Measurements from ENCODE around the gene PTK6. TPM values are rescaled to one million over a fixed set of nuclear protein-coding genes. Genes with fewer than 3 reads are reported as not detected.
"Not testable (repeated sequence)": the region's sequence is repeated elsewhere in the genome, so short reads cannot be mapped to it uniquely, and the experiment has no call there.

PTK6 gene
- total RNA-seq, 2 experiments from 2014 or later = 0.16 to 0.26 TPM

- Mint-ChIP-seq H3K9me3 (peaks cover 6% of the 10 kb centered on the region), H3K36me3 (peaks cover 26% of the 10 kb centered on the region), H3K27ac (peak overlapping the region; percentile 25), H3K27me3 (no peaks in the 10 kb centered on the region), H3K4me3 (peak overlapping the region; percentile 67), H3K4me1 (peaks cover 6% of the 10 kb centered on the region)
- no peak for DNase-seq
Measured at GRCh38 chr20:63522091-63522868, 14.9 kb downstream of the PTK6 start.

- Mint-ChIP-seq H3K4me1 (peaks cover 6% of the 10 kb centered on the region), H3K27ac (peak overlapping the region; percentile 56), H3K9me3 (peaks cover 6% of the 10 kb centered on the region), H3K4me3 (peak overlapping the region; percentile 83), H3K27me3 (no peaks in the 10 kb centered on the region), H3K36me3 (peaks cover 26% of the 10 kb centered on the region)
- DNase-seq = no peak
Measured at GRCh38 chr20:63521602-63522001, 15.6 kb downstream of the PTK6 start.

GRCh38 chr20:63520934-63521601 lies 16.1 kb downstream of the PTK6 start:
- Mint-ChIP-seq H3K27me3 (no peaks in the 10 kb centered on the region), H3K4me1 (peaks cover 6% of the 10 kb centered on the region), H3K9me3 (peaks cover 6% of the 10 kb centered on the region), H3K4me3 (peak overlapping the region; percentile 83), H3K27ac (peak overlapping the region; percentile 56), H3K36me3 (peaks cover 26% of the 10 kb centered on the region)
- DNase-seq = peak; percentile 82

GRCh38 chr20:63520504-63520933 lies 16.7 kb downstream of the PTK6 start, which contains the start of gene PPDPF:
TSS of gene PPDPF (plus strand) at chr20:63520765. CDS start at chr20:63521309, 544 bp downstream.
- DNase-seq = peak; percentile 85
- Mint-ChIP-seq H3K36me3 (peaks cover 26% of the 10 kb centered on the region), H3K9me3 (peaks cover 6% of the 10 kb centered on the region), H3K4me3 (peak within 1 kb of the TSS; percentile 83), H3K27ac (peak within 1 kb of the TSS; percentile 56), H3K27me3 (no peaks in the 10 kb centered on the region), H3K4me1 (peaks cover 6% of the 10 kb centered on the region)

GRCh38 chr20:63519668-63520503 lies 17.3 kb downstream of the PTK6 start:
- H3K4me3 Mint-ChIP-seq = peak overlapping the region; percentile 73
- peak; percentile 75 for DNase-seq
- peaks cover 26% of the 10 kb centered on the region for H3K36me3 Mint-ChIP-seq
- H3K9me3 Mint-ChIP-seq = peaks cover 8% of the 10 kb centered on the region
- no peaks in the 10 kb centered on the region for H3K27me3 Mint-ChIP-seq
- H3K27ac Mint-ChIP-seq = no peak overlapping the region
- peaks cover 6% of the 10 kb centered on the region for H3K4me1 Mint-ChIP-seq

GRCh38 chr20:63518946-63519667 lies 18.1 kb downstream of the PTK6 start:
- DNase-seq = no peak
- Mint-ChIP-seq H3K27me3 (no peaks in the 10 kb centered on the region), H3K4me1 (peaks cover 6% of the 10 kb centered on the region), H3K27ac (no peak overlapping the region), H3K4me3 (peak overlapping the region; percentile 73), H3K36me3 (peaks cover 22% of the 10 kb centered on the region), H3K9me3 (peaks cover 10% of the 10 kb centered on the region)

GRCh38 chr20:63518351-63518861 lies 18.8 kb downstream of the PTK6 start:
- H3K4me3 Mint-ChIP-seq = no peak overlapping the region
- H3K27ac Mint-ChIP-seq = no peak overlapping the region
- H3K36me3 Mint-ChIP-seq = peaks cover 15% of the 10 kb centered on the region

GRCh38 chr20:63517376-63518309 lies 19.5 kb downstream of the PTK6 start:
- H3K4me1 Mint-ChIP-seq = peaks cover 6% of the 10 kb centered on the region
- peaks cover 8% of the 10 kb centered on the region for H3K36me3 Mint-ChIP-seq
- no peak overlapping the region for H3K27ac Mint-ChIP-seq
- peaks cover 5% of the 10 kb centered on the region for H3K9me3 Mint-ChIP-seq
- H3K27me3 Mint-ChIP-seq = peaks cover 8% of the 10 kb centered on the region
- no peak for DNase-seq
- no peak overlapping the region for H3K4me3 Mint-ChIP-seq

More at GRCh38 chr20:63518351-63518861, 18.8 kb downstream of the PTK6 start:
- no peak for DNase-seq
- H3K27me3 Mint-ChIP-seq = peaks cover 1% of the 10 kb centered on the region
- H3K9me3 Mint-ChIP-seq = peaks cover 6% of the 10 kb centered on the region
- peaks cover 6% of the 10 kb centered on the region for H3K4me1 Mint-ChIP-seq

- H3K4me3 Mint-ChIP-seq, H3K27ac Mint-ChIP-seq, DNase-seq, H3K4me1 Mint-ChIP-seq, H3K36me3 Mint-ChIP-seq, H3K9me3 Mint-ChIP-seq: not testable (repeated sequence)
- H3K27me3 Mint-ChIP-seq = peaks cover 28% of the 10 kb centered on the region
Measured at GRCh38 chr20:63514520-63514919, 22.7 kb downstream of the PTK6 start.

GRCh38 chr20:63513207-63513606 lies 24.0 kb downstream of the PTK6 start:
- peaks cover 4% of the 10 kb centered on the region for H3K9me3 Mint-ChIP-seq
- H3K4me1 Mint-ChIP-seq = no peaks in the 10 kb centered on the region
- H3K4me3 Mint-ChIP-seq = no peak overlapping the region
- no peak for DNase-seq
- no peak overlapping the region for H3K27ac Mint-ChIP-seq
- peaks cover 38% of the 10 kb centered on the region for H3K27me3 Mint-ChIP-seq
- no peaks in the 10 kb centered on the region for H3K36me3 Mint-ChIP-seq

- no peak overlapping the region for H3K4me3 Mint-ChIP-seq
- H3K27me3 Mint-ChIP-seq = peaks cover 57% of the 10 kb centered on the region
- no peak overlapping the region for H3K27ac Mint-ChIP-seq
- peaks cover 4% of the 10 kb centered on the region for H3K4me1 Mint-ChIP-seq
- peaks cover 6% of the 10 kb centered on the region for H3K9me3 Mint-ChIP-seq
- no peak for DNase-seq
- H3K36me3 Mint-ChIP-seq = no peaks in the 10 kb centered on the region
Measured at GRCh38 chr20:63509088-63509564, 28.1 kb downstream of the PTK6 start.

GRCh38 chr20:63508072-63508768 lies 29.0 kb downstream of the PTK6 start:
- Mint-ChIP-seq H3K4me1 (peaks cover 4% of the 10 kb centered on the region), H3K4me3 (no peak overlapping the region), H3K36me3 (no peaks in the 10 kb centered on the region), H3K9me3 (peaks cover 8% of the 10 kb centered on the region), H3K27ac (no peak overlapping the region), H3K27me3 (peaks cover 60% of the 10 kb centered on the region)
- DNase-seq = no peak

Measured in activated naive CD8-positive, alpha-beta T cell treated with anti-CD3 and anti-CD28 coated beads for 36 hours (primary cell).